ENCODE results near the gene ATP10B.

DNA sequence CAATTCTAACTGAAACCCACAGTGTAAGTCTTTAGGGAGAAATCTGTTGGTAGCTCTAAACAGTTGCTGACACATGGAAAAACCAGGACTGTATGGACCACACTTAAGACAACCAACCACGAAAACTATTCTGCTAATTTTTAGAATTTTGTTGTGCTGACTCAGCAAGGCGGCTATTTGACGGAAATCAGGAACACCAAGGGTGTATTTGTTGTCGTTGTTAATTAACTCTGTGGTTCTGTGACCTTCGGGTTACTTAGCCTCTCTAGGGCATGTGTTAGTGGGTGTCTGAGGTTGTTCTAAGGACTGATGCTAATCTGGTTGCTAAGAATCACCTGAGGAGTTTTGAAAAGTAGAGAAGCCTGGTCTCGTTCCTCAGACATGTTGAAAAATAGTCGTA is 79.2 kb downstream of the ATP10B start:
- TF ChIP-seq CTCF (IDR thresholded peaks at IDR 0.05), result no peak
- no peak for TF ChIP-seq POLR2A (IDR thresholded peaks at IDR 0.05)
